T-helper 9 cell (primary cell): ENCODE results near the gene SUMO1.
A peak's percentile ranks its signal among the peaks of the same experiment; 100 is the strongest.
"Not testable (repeated sequence)": the region's sequence is repeated elsewhere in the genome, so short reads cannot be mapped to it uniquely, and the experiment has no call there.

ENCODE experiments used
- DNase-seq: peaks from one replicate; pipeline ENCODE4 v3.0.0-alpha.2; 2020
- total RNA-seq, 2 donors: gene quantifications; one replicate each; lab custom pipeline; 2026; lab: John Stamatoyannopoulos, UW

Gene SUMO1
- total RNA-seq = 69.7 to 92.8 reads per million in 2 donors

DNA sequence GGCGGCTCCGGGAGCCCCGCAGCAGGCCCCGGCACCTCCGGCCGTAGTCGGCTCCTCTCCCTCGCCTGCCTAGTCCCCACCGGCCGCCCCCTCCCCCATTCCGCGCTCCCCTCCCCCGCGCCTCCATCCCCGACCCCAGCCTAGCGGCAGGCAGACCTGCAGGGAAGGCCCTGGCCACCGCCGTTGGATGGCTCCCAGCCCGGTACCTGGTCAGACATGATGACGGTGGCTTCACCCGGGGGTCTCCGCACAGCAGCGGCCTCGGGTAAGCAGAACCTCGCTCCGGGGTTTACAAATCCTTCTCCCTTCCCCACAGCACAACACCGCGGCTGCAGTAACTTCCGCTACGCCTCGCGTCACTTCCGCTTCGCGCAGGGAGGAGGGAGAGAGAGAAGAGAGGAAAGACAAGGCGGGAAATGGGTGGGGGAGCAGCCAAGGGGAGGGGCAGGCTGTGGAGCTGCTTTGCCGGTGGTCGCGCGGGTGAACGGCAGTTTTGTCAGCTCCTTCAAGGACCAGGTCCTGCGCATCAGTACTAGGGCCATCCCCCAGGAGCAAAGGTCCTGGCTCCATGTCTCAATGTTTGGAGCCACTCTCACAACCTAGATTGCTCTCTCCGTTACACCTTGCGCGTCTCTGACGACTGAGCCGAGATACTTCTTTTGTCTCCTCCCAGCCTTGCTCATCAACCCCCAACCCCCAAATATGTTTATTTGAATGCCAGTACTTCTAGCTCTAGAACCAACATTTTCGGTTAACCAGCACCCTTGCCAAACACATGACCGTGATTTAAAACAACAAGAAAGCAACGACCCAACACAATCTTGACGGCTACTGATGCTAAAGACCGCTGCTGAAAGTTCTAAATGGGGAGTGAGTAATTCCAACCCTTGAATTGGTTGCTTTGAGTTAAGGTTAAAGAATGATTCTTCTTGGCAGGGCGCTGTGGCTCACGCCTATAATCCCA is at the start of gene SUMO1:
SUMO1 (minus strand) TSS at position 364 of the 964 bp plus-strand sequence; CDS start at position 218, 146 bp downstream.
- peak; percentile 86 for DNase-seq

DNA sequence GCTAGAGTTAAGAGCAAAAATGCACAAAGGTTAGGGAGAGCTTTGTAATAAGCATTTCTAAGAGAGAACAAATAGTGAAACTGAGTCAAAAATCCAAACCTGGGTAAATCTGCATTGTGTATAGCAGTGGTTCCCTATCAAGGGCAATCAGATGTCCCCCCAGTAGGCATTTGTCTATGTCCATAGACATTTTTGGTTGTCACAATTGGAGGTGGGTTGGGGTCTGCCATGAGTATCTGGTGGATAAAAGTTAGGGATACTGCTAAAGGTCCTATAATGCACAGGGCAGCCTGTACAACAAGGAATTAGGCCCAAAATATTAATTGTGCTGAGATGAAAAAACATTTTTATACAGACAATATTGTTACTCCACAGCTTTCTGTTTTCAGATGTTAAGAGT is 48.2 kb upstream of the SUMO1 start:
- no peak for DNase-seq

DNA sequence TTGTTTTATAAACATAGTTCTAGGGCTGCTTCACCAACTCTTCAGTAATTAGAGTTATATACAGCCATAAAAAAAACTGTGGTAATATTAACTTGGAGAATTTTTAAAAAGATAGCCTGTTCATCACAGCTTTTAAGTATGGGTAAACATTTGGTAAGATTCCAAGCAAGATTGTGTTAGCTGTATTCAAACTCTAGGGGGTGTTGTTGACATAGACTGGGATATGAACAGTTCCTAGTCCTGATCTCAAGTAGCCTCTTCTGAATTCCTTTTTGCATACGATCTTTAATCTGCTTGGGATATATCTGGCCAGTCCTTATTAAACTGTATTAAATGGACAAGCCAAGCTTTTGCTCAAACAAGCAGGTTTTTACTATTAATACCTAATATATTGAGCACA is 40.5 kb upstream of the SUMO1 start:
- no peak for DNase-seq

DNA sequence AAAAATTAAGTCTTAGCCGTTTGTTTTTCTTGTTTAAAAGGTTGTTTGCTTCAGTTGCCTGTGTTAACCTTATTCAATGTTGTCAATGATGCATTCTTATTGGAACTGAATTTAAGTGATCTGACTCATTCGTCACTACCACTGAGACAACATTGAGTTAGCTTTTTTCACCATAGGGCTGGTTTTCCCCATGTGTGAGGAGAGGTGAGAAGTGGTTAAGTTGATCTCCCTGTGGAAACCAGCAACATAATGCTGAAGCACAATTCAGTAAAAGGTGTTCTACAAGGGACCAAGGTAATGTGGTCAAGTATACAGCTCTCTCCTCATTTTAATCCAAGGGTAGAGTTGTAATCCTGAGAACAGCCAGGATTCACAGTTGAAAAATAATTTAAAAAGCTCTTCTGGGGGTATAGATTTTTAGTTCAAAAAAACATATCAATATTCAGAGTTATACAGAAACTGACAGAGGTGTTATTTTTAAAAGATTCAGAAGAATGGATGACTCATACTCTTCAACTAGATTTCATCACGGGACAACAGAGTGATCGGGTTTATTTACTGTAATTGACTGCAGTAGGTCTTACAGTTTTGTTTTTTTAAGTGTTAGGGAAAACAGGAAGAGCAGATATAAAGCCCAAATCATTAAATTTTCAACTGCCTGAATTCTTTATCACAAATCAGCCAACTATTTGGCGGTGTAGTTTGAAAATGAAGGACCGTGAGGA is 39.8 kb upstream of the SUMO1 start:
- DNase-seq = no peak

DNA sequence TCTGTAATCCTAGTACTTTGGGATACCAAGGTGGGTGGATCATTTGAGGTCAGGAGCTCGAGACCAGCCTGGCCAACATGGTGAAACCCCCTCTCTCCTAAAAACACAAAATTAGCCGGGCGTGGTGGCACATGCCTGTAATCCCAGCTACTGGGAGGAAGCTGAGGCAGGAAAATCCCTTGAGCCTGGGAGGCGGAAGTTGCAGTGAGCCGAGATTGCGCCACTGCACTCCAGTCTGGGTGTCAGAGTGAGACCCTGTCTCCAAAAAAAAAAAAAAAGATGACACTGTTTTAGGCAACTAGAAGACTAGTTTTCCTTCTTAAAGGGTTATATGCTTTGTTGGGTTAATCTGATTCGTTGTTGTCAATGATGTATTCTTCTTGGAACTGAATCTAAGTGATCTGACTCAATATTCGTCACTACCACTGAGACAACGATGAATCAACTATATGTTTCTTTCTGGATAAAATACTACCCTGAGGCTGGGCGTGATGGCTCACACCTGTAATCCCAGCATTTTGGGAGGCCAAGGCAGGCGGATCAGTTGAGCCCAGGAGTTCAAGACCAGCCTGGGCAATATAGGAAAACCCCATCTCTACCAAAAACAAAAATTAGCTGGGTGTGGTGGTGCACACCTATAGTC is 37.8 kb upstream of the SUMO1 start:
- DNase-seq = not testable (repeated sequence)

DNA sequence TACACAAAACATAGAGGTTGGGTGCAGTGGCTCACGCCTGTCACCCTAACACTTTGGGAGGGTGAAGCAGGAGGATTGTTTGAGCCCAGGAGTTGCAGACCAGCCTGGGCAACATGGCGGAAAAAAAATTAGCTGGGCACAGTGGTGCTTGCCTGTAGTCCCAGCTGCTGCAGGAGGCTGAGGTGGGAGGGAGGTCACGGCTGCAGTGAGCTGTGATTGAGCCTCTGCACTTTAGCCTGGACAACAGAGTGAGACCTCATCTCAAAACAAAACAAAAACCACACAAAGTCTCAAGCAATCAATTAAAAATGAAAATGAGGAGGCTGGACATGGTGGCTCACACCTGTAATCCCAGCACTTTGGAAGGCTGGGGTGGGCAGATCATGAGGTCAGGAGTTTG is 32.1 kb upstream of the SUMO1 start:
- no peak for DNase-seq

DNA sequence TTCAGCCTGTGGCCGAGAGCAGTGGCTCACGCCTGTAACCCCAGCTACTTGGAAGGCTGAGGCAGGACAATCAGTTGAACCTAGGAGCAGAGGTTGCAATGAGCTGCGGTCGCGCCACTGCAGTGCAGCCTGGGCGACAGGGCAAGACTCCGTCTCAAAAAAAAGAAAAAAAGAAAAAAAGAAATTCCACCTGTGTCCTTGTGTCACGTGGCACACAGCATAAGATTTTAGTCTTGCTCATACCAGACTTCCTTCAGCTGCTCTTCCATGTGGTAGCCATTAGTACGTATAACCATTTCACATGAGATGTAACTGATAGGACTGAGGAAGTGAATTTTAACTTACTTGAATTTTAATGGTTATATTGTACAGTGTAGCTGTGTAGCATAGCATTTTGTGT is 31.2 kb upstream of the SUMO1 start:
- DNase-seq = no peak

DNA sequence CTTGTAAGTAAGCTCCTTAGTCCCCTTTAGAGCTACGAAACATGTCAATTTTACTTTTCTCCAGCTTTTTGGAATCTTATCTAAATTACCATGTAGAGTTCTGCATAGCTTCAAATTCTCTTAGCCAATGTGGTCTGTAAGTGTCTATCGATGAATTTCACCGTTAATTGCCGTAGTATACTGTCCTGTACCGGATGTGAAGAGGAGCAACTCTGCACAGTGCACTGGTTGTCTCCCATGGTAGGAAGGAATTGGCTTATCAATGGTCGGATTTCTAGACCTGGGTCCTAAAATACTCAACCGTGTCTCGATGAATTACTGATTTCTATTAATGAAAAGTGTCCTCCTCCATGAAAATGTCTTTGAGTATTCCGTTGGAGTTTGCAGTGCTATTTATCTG is 29.1 kb upstream of the SUMO1 start:
- no peak for DNase-seq

DNA sequence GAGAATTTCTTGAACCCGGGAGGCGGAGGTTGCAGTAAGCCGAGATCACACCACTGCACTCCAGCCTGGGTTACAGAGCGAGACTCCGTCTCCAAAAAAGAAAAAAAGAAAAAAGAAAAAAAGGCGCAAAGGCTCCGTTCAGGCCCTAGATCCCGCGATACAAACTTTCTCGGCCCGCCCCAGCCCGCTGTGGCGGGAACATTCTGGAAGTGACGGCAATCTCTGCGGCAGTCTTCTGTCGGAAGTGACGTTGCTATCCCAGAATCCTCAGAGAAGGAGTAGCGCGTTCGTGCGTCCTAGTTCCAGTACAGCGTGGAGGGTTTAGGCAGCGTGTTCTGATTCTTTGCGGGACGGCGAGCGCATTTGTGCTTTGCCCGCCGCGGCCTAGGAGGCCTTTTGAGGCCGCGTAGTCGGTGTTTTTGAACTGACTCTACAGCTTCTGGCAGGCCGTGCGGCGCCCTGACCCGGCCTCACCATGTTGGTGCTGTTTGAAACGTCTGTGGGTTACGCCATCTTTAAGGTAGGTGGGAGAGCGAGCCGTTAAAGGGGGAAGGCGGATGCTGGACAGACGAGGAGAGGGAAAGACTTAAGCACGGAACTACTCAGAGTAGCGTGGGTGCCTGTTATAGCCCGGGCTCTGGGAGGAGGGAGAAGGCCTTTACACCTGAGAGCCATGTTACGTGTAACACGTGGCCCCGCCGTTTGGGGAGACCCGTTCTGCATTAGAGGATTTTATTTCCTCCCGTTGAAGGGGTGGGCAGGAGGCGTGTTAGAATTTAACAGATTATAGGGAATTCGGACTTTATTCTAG is 27.3 kb upstream of the SUMO1 start, which contains the start of gene NOP58:
NOP58 (plus strand) TSS at position 297 of the 811 bp plus-strand sequence; CDS start at position 476, 179 bp downstream.
- DNase-seq = peak; percentile 79

DNA sequence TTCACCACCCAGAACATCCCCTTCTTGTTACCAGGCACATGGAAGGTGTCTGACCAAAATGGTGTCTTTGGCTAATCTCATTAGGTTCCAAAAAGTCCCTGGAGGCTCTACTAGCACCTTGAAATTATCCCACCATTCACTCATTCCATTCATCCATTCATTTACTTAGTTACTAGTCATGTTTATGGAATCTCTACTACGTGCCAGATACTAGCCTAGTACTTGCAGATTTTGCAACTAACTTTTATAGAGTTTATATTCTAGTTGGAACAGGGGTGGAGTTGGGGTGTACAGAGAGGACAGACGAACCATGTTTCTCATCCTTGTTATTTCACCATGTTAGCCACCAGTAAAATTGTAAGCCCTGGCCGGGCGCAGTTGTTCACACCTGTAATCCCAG is 23.1 kb upstream of the SUMO1 start:
- DNase-seq = no peak

DNA sequence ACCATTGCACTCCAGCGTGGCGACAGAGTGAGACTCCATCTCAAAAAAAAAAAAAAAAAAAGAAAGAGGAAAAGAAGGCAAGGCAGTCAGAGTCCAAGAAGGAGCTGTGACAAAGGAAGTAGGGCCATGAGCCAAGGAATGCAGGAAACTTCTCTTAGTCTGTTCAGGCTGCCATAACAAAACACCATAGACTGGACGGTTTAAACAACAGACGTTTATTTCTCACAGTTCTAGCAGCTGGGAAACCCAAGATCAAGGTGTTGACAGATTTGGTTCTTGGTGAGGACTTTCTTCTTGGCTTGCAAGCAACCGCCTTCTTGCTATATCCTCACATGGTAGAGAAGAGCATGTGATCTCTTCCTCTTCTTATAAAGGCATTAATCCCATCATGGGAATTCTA is 13.1 kb upstream of the SUMO1 start:
- no peak for DNase-seq

DNA sequence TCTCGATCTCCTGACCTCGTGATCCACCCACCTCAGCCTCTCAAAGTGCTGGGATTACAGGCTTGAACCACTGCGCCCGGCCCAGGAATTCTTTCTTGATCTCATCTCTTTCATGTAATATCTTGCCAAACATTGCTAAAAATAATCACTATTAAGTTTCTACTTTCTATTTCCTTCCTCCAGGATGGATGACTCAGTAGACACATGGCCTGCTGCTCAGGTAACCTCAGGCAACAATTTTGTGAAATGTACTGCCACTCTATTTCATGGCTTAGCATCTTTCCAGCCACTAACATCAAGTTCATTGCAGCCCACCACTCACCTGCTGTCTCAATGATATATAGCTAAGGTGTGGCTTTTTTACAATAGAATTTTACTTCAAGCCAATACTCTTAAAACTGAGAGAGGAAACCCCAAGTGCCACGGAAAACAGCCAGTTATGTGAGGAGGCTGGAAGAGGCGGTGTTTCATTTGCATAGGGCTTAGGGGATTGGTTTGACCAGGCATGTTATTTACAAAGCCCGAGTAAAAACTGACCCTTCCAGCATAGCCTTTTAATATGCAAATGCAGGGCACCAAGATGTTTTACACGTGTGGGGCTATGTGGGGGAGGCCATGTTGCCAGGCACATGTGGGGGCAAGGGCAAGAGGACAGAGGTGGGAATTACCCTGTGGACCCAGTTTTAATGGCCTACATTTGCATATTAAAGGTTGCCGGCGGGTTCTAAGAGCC is 11.3 kb upstream of the SUMO1 start:
- DNase-seq = no peak

DNA sequence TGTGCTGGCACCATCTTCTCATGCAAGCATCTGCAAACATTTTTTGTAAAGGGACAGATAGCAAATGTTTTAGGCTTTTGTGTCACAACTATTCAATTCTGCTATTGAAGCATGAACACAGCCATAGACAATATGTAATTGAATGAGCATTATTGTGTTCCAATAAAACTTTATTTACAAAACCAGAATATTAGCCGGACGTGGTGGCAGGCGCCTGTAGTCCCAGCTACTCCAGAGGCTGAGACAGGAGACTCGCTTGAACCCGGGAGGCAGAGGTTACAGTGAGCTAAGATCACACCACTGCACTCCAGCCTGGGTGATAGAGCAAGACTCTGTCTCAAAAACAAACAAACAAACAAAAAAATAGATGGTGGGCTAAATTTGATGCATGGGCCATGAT is 9.3 kb upstream of the SUMO1 start:
- not testable (repeated sequence) for DNase-seq

DNA sequence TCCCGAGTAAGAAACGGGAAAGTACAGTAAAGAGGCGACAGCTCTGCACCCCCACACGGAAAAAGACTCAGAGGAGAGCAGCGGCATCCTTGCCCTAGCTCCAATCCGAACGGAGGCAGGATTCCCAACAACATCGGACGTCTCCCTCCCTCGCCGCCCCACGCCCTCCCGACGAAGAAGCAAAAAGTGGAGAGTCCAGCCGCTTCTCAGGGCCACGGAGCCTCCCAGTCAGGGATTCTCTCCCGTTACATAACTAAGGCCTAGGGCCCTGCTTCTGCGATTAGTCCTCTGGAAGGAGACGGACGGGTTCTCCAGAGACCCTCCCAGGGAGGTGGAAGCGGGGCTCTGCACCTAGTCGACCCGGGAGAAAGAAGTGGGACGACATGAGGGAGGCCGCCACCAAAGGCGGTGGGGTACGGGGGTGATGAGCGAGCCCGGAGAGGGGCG is 587 bp downstream of the SUMO1 start:
- DNase-seq = no peak

DNA sequence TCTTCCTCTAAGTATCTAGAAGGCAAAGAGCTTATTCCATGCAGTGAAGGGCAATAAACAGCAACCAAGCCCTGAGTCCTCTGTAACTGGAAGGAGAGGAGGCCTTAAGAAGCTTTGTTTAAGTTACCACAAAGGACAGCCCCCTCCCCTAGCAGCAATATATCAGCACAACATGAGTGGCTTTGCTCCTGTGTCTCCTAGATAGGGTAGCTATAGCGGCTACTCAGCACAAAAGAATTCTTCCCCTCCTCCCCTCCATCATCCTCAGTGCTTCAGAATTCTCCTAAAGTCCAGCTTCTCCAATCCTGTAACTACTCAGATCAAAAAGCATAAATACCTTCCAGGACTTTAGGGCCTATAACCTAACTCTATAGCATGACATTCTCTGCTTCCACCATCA is 16.5 kb downstream of the SUMO1 start:
- DNase-seq = no peak

DNA sequence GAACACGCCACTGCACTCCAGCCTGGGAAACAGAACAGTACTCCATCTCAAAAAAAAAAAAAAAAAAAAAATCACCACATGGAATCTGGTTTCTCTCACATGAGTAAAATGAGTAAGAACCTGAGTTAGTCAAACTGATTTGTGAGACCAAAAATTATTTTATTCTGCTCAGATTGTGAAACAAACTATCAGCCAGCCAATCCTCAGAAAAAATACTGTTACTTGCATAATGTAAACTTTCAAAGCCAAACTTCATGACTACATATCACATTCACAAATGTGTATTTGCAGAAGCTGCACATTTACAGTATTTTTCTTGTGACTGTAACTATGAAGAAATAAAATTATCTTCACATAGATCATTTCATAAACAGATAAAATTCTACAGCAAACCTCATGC is 23.2 kb downstream of the SUMO1 start:
- DNase-seq = no peak

DNA sequence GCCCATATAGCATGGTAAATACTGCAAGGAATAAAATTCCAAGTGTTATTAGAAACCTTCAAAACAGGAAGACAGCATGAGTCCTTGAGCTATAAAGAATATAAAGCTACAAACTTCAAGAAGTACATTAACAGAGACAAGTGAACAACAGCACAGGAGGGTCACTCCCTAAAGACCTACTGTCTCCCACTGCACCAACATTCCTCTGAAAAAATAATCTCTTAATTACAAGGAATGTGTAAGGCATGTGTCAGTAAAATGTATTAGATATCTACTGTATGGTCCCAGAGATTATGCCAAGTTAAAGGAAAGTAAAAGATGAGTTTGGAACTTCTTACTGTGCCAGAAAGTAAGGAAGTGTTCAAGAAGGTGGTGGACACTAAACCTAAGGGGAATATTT is 29.9 kb downstream of the SUMO1 start:
- DNase-seq = no peak

DNA sequence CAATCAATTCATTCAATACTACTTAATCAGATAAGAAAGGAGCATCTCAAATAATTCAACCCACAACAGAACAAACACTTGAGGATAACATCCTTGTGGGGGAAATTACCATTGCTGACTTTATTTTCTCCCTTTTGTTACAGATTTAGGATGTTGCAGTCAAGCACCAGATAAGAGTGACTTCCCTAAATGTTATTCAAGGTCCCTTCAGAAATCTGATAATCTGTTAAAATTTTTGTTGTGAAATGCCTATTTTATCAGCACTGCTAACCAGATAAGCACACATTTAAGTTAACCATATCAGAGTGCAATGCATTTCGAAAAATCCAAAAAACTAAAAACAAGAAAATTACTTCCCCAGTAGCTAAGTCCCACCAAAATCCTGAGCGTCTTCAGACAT is 33.5 kb downstream of the SUMO1 start:
- DNase-seq = no peak

DNA sequence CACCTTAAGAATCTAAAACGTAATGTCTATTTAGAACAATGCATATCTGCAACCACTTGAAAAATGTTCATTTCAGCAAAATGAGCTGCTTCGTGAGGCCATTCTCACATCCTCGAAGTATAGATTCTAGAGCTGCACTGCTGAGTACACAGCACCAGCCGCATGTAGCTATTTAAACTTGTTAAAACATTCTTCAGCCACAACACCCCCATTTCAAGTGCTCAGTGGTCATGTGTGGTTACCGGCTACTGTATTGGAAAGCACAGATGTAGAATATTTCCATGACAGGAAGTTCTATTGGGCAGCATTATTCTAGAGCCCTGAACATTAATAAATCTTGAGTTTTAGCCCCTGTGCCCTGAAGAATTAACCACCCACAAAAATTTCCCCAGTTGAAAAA is 35.0 kb downstream of the SUMO1 start:
- DNase-seq = no peak

DNA sequence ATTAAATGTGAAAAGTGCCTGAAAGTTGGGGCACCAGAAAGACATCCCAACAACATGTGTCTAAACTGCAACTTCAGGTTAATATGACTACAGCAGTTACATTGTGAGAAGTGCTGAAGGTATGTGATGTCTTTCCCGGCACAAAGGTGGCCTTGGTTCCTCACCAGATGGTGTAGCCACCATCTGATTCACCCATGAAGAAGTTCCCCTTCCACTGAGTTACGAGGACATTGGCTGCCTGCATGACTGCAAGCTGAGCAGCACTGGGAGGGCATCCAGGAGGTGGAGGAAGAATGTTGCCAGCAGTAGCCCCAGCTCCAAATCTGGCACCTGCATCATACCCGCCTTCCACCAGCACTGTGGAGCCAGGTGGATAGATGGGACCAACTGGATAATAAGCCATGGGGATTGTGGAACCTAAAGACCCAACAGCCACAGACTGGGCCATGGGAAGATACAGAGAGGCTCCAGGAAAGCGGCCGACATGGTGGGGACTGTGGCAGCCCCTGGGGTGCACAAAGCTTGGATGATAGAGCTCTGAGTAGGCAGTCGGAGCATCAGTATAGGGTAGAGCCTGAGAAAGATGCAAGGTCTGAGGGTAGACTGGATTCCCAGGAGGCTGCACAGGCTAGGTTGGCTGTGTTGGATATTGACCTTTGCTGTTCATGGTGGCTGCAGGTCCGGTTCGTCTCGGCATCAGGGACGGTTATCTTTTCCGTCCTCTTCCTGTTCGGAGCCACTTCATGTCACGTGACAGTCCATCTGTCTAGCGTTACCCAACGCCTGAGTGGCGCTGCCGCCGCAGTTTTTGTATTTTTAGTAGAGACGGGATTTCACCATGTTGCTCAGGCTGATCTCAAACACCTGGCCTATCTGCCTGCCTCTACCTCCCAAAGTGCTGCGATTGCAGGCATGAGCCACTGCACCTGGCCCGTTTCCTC is 36.9 kb downstream of the SUMO1 start:
- DNase-seq = no peak
